GM21528 (cell line): ENCODE results near the gene PRCD.
"Not testable (repeated sequence)": the region's sequence is repeated elsewhere in the genome, so short reads cannot be mapped to it uniquely, and the experiment has no call there.

Experiments
- ATAC-seq: cut with Tn5 transposase; IDR thresholded peaks from one replicate; pipeline ENCODE4 v1.9.1; 2021; ENCODE audit warnings: mild to moderate bottlenecking, moderate library complexity; ENCODE audit not compliant: unreplicated experiment, low FRiP score

PRCD gene

DNA sequence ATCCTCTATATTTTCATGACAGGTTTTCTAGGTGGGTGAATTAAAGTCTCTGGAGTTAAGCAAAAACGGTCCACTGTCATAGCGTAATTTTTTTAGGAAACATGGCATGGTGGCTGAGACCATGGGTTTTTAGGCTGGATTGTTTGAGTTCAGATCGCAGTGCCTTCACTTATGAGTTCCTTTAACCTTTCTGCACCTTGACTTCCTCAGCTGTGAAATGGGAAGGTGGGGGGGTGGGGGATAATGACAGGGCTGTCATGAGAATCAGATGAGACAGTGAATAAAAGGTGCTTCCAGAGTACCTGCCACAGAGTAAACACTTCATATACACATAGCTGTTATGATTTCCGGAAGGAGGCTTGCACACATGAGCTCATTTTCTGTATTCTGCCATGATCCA lies 11.8 kb downstream of the PRCD start:
- ATAC-seq = no peak

- ATAC-seq = no peak
These were observed 13.5 kb downstream of the PRCD start for GRCh38 chr17:76553178-76553908.

DNA sequence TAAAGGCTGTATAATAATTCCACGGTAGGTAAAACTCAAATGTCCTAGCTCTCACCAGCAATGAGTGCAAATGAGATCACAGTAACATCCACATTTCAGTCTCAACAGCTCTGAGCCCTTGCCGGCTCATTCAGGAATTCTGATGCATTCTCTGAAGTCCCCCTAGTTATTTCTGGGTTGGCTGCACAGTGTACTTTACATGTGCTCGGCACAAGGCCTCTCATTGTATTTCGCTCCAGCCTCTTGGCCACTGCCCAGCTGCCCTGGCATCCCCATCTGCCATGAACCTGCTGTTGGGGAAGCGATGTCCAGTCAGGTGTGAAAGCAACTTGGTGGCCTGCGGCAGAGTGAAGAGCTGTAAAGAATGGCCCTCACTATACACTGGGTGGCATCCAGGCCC lies 14.3 kb downstream of the PRCD start:
- no peak for ATAC-seq

DNA sequence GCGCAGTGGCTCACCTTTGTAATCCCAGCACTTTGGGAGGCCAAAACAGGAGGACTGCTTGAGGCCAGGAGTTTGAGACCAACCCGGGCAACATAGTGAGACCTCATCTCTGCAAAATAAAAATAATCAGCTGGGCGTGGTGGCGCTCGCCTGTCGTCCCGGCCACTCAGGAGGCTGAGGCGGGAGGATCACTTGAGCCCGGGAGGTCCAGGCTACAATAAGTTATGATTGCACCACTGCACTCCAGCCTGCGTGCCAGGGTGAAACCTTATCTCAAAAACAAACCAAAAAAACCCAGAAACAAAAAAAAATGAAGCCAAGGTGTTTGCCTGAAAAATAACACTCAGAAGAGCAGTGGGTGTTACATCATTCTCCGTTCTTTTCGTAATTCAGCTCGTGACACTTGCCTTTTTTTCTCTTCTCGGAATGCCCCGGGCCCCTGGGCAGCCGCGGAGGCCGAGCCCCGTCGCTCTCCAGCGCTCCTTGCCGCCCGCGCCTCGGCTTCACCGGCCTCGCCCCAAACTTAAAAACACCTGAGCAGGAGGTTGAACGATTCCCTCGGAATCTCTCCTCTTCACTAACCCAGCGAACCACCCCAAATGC lies 17.0 kb downstream of the PRCD start:
- ATAC-seq = no peak

- peak; percentile 71 for ATAC-seq
These were observed 17.7 kb downstream of the PRCD start for GRCh38 chr17:76557368-76558197.

- ATAC-seq = no peak
These were observed 18.6 kb downstream of the PRCD start for GRCh38 chr17:76558198-76559095.

DNA sequence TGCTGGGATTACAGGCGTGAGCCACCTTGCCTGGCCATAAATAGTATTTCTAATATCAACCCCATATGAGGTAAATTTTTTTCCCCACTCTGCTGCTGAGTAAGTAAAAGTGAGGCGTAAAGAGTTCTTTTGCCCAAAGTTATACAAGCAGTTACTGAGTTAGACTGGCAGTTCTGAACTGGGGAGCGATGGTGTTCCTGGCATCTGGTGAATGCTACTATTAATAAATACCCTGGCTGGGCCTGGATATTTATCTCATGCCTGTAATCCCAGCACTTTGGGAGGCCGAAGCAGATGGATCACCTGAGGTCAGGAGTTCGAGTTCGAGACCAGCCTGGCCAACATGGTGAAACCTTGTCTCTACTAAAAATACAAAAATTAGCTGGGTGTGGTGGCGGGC lies 19.6 kb downstream of the PRCD start:
- ATAC-seq = not testable (repeated sequence)

GRCh38 chr17:76560036-76560876 lies 20.4 kb downstream of the PRCD start:
- ATAC-seq = no peak

GRCh38 chr17:76560877-76561221 lies 21.0 kb downstream of the PRCD start:
- ATAC-seq = no peak

DNA sequence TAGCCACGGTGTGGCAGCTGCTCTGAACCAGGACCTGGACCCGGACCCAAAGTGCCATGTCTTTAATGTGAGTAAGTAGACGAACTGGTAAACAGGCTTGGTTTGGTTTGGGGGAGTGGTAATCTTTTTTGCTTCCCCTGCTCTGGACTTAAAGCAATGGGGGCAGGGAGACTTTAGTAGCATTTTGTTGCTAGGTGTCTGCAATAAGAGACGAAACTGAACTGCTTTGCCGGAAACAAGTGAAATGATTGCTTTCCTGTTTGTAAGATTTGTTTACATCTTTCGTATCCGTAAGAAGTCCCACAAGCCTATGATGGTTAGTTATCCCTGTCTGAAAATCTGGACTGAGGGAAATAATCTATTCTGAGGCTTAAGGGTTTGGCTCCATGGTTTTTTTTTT lies 21.5 kb downstream of the PRCD start:
- no peak for ATAC-seq

GRCh38 chr17:76561799-76562268 lies 22.0 kb downstream of the PRCD start:
- no peak for ATAC-seq

- no peak for ATAC-seq
These were observed 22.9 kb downstream of the PRCD start for GRCh38 chr17:76562734-76563148.

GRCh38 chr17:76563359-76563758 lies 23.5 kb downstream of the PRCD start:
- ATAC-seq = not testable (repeated sequence)

- ATAC-seq = not testable (repeated sequence)
These were observed 25.3 kb downstream of the PRCD start for GRCh38 chr17:76564991-76565727.

- no peak for ATAC-seq
These were observed 26.1 kb downstream of the PRCD start for GRCh38 chr17:76565728-76566612.

- ATAC-seq = no peak
These were observed 26.7 kb downstream of the PRCD start for GRCh38 chr17:76566613-76566943.

DNA sequence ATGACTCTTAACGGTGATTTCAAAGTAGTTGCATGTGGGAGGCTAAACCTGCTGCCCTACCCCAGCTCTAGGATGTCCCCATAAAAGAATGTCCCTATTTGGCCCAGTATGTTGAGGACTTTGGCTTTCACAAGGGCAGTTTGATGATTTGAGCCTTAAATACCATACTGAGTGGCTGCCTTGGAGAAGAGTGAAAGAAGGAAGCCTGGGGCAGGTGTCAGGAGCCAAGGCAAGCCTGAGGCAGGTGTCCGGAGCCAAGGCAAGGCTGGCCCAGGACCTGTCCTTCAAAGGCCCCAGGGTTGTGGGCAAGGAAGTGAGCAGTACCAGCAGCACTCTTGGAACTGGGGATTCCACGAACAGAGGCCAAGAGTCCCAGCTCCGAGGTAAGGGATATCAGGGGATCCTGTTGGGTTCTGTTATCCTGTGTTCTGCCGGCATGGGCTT lies 27.2 kb downstream of the PRCD start:
- no peak for ATAC-seq
